NCI-H510A (cell line): ENCODE results near the gene BGLAP.

Experiments
- DNase-seq: peaks from one replicate; lab custom pipeline; 2025; lab: John Stamatoyannopoulos, UW

Gene BGLAP

DNA sequence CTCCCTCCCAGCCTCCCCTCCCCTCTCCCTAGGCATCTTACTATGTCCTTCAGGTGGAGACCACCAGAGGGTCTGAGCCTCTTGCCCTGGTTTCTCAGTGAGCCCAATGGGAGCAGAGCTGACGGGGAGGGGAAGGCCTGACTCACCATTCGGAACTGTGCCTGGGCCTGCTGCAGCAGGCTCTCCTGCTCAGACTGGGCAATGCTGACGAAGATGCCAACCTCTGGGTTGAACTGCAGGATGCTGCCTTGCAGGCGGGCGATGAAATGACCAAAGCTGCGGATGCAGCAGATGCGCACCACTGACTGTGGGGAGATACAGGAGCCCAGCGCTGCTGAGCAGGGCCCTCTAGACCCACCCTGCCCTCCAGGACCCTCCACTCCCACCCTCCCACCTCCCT is 16.9 kb downstream of the BGLAP start:
- no peak for DNase-seq

GRCh38 chr1:156259805-156260204 is 17.8 kb downstream of the BGLAP start:
- no peak for DNase-seq

- DNase-seq = no peak
Measured at GRCh38 chr1:156260896-156261295, 18.9 kb downstream of the BGLAP start.

- no peak for DNase-seq
Measured at GRCh38 chr1:156262461-156263287, 20.7 kb downstream of the BGLAP start.

- DNase-seq = no peak
Measured at GRCh38 chr1:156263288-156263655, 21.3 kb downstream of the BGLAP start.

- DNase-seq = no peak
Measured at GRCh38 chr1:156266051-156266450, 24.1 kb downstream of the BGLAP start.

- DNase-seq = no peak
Measured at GRCh38 chr1:156268336-156268735, 26.4 kb downstream of the BGLAP start.

GRCh38 chr1:156270314-156270713 is 28.3 kb downstream of the BGLAP start:
- DNase-seq = no peak

DNA sequence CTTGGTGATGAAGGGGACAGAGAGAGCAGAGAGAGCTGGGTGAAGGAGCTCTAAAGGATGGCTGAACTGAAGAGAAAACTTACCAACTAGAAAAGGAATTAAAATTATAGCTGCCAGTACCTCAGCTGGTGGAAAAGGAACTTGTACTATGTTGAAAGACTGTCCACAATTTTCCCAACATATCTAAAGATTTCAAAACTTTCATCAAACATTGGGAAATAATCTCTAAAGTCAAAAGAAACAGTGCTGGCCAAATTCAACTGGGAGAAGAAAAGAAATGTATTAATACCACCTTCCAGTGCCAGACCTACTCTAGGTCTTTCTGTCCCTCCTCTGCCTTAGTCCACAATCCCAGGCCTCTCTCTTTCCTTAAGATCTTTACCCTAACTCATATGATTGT is 34.5 kb downstream of the BGLAP start:
- no peak for DNase-seq

DNA sequence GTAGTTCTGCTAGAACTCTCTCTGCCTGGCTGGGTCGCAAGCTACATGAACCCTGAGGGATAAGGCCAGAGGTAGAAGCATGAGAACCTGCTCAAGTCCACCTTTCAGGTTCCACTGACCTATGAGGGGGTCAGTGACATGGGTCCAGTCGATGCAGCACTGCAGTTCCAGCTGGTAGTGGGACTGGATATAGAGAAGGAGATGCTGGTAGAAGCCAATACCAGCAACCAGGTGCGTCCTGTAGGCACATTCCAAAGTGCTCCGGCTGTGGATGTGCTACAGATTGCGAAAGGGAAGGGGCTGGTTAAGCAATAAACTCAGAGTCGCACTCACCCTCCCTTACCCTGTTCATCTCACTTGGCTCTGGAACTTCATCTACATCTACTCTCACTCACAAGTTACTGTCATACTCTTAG is 35.0 kb downstream of the BGLAP start:
- DNase-seq = no peak

DNA sequence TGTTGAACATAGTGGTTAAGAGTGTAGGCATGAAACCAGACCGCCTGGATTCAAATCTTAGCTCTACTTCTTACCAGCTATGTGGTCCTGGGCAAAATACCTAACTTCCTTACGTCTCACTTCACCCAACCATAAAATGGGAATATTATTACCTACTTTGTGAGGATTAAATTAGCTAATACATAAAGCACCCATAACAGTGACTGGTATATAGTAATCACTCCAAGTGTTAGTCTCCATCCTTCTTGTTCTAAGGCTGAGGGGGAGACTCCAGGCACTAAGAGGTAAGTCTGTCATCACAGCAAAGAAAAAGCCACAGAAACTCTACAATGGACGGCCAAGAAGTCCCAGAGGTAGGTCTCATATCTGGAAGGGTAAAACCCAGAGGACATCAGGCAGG is 37.9 kb downstream of the BGLAP start:
- DNase-seq = no peak

- DNase-seq = no peak
Measured at GRCh38 chr1:156281281-156281680, 39.3 kb downstream of the BGLAP start.

DNA sequence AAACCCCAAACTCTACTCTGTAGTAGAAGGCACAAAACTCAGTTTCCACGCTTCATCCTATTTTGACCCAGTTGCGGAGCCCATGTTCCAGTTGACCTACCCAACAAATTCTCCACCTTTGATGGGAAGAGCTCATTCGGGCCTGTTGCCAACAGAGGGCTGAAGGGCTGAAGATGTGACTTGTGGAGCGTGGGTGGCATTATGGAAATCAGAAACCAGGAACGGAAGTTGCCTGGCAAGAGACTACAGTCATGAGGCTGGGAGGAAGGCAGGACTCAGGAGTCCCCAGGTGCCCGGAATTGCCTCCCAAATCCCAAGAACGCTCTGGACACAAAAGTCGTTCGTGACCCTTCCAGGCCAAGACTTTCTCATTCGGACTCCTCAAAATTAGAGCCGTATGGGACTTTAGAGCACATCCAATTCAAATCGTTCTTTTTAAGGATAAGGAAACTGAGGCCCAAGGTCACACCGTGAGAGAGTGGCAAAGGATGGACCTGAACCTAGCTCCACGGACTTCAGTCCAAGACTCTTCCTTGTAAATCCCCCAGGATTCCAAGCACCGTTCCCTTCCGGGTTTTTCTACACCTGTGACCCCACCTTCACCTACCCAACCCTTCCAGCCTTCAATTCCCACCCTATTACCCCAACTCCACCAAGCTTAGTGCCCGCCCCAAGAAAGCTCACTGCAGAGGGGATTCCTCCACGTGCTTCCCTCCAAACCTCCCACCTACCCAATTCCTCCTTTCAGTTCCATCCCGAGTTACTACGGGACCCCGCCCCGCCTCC is 39.9 kb downstream of the BGLAP start:
- peak; percentile 57 for DNase-seq

DNA sequence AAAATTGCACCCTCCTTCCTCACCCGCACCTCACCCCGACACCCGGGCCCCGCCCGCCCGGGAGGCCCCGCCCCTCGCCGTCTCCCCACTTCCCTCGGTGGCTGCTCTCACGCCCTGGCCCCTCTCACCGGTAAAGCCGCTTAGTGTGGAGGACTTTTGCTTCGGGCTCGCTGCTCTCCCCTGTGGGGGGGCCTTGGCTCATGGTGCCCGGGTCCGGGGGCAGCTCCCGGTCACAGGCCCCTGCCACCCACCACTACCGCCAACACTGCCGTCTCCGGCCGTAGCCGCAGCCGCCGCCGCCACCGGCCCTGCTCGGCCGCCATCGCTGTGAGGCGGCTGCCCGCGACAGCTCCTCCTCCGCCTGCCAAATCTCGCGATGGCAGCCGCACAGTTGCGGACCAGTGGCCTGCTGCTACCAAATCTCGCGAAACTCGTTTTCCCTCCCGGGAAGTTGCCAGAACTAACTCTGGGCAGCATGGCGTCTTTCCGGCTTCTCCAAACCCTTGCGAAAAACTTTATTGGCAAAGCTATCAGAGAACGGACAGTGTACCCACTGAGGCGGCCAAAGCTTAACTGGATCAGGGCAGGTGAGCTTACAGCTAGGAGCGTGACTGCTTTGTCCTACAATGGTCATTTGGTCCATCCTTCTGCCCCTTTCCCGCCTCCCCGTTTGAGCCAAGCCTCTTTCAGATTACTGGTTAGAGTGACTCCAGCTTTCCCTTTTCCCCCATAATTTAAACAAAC is 40.7 kb downstream of the BGLAP start, which contains the start of gene SMG5:
SMG5 (minus strand) TSS at position 347 of the 744 bp plus-strand sequence; CDS start at position 202, 145 bp downstream.
- peak; percentile 99 for DNase-seq

GRCh38 chr1:156283521-156283920 is 41.5 kb downstream of the BGLAP start:
- no peak for DNase-seq

- peak; percentile 85 for DNase-seq
Measured at GRCh38 chr1:156284112-156284511, 42.1 kb downstream of the BGLAP start, which contains the start of gene TMEM79. Gene TMEM79, plus strand, starts transcription at chr1:156284325. Its CDS starts 902 bp downstream, at chr1:156285227.

DNA sequence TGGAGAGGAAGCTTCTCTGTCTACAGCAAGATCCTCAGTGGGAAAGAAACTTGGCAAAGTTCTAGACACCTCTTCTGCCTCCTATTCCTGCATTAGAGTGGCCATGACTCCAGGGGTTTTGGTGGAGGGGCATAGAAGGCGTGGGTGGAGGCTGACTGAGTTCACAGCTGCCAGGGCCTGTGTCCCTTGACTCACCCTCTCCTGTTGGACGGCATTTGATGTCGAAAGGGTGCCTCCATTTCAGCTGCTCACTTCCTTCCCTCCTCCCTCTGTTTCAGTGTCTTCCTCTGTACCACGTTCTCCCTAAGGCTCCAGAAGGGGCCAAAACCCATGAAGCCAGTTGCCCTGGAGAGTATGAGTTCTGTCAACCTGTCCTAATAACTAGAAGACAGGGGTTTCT is 42.8 kb downstream of the BGLAP start:
- no peak for DNase-seq

GRCh38 chr1:156285437-156285836 is 43.5 kb downstream of the BGLAP start:
- no peak for DNase-seq

DNA sequence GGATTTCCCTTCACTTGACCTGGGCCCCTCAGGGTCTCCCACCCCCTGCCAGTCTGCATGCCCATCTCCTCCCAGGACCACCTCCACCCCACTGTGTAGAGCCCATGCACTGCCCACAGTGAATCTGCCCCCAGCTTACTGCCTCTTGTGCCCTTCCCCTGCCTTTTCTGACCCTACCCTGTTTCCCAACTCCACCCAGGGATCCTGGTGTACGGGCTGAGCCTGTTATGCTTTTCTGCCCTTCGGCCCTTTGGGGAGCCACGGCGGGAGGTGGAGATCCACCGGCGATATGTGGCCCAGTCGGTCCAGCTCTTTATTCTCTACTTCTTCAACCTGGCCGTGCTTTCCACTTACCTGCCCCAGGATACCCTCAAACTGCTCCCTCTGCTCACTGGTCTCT is 44.1 kb downstream of the BGLAP start:
- no peak for DNase-seq

GRCh38 chr1:156289857-156290256 is 47.9 kb downstream of the BGLAP start:
- no peak for DNase-seq

GRCh38 chr1:156291226-156292061 is 49.5 kb downstream of the BGLAP start:
- DNase-seq = peak; percentile 55
